ENCODE measurements around the gene PLD4.
"Not testable (repeated sequence)": the region's sequence is repeated elsewhere in the genome, so short reads cannot be mapped to it uniquely, and the experiment has no call there.

The PLD4 gene

DNA sequence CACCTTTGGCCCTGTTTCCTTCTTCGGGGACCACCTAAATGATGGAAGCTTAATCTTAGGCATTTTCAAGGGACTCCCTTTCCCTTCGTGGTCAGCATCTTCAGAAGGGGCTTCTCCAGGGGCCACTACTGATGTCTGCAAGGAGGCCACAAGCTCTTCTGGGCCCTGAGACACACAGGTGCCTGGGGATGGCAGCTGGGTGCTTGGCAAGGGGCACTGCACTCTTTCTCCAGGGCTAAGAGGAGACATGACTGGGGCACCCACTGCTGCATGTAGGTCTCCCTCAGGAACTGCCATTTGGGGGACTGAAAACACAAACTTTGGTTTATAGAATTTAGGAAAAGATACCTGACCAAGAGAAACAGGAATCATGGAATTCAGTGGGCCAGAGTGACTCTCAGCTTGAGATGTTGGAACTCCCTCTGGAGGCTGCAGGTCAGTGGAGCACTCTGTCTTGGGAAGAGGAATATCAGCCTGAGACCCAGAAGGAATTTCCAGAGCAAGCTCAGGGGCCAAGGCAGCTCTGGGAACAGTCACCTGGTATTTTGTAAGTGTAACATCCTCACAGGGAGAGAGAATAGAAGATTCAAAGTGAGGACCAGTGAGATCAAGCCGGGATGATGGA lies 16.0 kb downstream of the PLD4 start:
- peak; percentile 39 for DNase-seq (ENCODE audit: low spot score)

DNA sequence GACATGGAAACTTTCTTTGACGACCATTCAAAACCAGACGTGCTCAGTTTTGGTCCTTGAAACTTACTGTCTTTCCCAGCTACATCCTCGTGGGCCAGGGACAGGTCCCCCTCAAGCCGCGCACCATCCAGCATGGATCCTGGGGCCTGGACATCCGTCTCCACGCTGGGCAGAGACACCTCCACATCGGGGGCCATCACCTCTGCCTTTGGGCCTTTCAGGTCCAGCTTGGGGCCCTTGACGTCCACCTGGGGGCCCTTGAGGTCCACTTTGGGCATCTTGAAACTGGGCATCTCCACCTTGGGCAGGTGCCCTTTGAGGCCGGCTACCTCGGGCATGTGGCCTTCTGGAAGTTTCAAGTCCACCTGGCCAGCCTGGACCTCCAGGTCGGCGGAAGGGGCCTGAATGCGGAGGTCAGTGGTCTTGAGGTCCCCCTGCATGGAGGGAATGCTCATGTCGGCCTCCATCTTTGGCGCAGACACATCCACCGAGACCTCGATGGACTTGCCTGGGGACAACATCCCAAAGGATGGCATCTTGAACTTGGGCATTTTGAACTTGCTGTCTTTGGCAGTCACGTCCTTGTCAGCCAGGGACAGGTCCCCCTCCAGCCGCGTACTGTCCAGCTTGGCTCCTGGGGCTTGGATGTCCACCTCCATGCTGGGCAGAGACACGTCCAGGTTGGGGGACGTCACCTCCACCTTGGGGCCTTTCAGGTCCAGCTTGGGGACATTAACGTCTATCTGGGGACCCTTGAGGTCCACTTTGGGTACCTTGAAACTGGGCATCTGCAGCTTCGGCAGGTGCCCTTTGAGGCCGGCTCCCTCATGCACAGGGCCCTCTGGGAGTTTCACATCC lies 17.1 kb downstream of the PLD4 start:
- no peak for DNase-seq (ENCODE audit: low spot score)

DNA sequence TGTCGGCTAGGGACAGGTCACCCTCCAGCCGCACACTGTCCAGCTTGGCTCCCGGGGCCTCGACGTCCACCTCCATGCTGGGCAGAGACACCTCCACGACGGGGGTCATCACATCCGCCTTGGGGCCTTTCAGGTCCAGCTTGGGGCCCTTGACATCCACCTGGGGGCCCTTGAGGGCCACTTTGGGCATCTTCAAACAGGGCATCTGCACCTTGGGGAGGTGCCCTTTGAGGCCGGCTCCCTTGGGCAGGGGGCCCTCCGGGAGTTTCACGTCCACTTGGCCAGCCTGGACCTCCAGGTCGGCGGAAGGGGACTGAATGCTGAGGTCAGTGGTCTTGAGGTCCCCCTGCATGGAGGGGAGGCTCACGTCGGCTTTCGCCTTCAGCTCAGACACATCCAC lies 17.9 kb downstream of the PLD4 start:
- DNase-seq (ENCODE audit: low spot score) = no peak

DNA sequence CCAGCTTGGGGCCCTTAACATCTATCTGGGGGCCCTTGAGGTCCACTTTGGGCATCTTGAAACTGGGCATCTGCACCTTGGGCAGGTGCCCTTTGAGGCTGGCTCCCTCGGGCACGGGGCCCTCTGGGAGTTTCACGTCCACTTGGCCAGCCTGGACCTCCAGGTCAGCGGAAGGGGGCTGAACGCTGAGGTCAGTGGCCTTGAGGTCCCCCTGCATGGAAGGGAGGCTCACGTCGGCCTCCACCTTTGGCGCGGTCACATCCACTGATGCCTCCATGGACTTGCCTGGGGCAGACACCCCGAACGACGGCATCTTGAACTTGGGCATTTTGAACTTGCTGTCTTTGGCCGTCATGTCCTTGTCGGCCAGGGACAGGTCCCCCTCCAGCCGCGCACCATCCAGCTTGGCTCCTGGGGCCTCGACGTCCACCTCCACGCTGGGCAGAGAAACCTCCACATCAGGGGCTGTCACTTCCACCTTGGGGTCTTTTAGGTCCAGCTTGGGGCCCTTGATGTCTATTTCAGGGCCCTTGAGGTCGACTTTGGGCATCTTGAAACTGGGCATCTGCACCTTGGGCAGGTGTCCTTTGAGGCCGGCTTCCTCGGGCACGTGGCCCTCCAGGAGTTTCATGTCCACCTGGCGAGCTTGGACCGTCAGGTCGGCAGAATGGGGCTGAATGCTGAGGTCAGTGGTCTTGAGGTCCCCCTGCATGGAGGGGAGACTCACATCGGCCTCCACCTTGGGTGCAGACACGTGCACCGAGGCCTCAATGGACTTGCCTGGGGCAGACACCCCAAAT lies 18.7 kb downstream of the PLD4 start:
- DNase-seq (ENCODE audit: low spot score) = not testable (repeated sequence)

DNA sequence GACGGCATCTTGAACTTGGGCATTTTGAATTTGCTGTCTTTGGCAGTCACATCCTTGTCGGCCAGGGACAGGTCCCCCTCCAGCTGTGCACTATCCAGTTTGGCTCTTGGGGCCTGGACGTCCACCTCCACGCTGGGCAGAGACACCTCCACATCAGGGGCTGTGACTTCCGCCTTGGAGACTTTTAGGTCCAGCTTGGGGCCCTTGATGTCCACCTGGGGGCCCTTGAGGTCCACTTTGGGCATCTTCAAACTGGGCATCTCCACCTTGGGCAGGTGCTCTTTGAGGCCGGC lies 19.3 kb downstream of the PLD4 start:
- not testable (repeated sequence) for DNase-seq (ENCODE audit: low spot score)

DNA sequence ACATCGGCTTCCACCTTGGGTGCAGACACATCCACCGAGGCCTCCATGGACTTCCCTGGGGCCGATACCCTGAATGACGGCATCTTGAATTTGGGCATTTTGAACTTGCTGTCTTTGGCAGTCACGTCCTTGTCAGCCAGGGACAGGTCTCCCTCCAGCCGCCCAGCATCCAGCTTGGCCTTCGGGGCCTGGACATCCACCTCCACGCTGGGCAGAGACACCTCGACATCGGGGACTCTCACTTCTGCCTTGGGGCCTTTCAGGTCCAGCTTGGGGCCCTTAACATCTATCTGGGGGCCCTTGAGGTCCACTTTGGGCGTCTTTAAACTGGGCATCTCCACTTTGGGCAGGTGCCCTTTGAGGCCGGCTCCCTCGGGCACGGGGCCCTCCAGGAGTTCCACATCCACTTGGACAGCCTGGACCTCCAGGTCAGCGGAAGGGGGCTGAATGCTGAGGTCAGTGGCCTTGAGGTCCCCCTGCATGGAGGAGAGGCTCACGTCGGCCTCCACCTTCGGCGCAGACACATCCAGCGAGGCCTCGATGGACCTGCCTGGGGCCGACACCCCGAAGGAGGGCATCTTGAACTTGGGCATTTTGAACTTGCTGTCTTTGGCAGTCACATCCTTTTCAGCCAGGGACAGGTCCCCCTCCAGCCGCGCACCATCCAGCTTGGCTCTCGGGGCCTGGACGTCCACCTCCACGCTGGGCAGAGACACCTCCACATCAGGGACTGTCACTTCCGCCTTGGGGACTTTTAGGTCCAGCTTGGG lies 19.9 kb downstream of the PLD4 start:
- DNase-seq (ENCODE audit: low spot score) = not testable (repeated sequence)

DNA sequence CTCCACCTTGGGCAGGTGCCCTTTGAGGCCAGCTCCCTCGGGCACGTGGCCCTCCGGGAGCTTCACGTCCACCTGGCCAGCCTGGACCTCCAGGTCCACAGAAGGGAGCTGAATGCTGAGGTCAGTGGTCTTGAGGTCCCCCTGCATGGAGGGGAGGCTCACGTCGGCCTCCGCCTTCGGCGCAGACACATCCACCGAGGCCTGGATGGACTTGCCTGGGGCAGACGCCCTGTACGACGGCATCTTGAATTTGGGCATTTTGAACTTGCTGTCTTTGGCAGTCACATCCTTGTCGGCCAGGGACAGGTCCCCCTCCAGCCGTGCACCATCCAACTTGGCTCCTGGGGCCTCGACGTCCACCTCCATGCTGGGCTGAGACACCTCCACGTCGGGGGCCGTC lies 20.6 kb downstream of the PLD4 start:
- not testable (repeated sequence) for DNase-seq (ENCODE audit: low spot score)

DNA sequence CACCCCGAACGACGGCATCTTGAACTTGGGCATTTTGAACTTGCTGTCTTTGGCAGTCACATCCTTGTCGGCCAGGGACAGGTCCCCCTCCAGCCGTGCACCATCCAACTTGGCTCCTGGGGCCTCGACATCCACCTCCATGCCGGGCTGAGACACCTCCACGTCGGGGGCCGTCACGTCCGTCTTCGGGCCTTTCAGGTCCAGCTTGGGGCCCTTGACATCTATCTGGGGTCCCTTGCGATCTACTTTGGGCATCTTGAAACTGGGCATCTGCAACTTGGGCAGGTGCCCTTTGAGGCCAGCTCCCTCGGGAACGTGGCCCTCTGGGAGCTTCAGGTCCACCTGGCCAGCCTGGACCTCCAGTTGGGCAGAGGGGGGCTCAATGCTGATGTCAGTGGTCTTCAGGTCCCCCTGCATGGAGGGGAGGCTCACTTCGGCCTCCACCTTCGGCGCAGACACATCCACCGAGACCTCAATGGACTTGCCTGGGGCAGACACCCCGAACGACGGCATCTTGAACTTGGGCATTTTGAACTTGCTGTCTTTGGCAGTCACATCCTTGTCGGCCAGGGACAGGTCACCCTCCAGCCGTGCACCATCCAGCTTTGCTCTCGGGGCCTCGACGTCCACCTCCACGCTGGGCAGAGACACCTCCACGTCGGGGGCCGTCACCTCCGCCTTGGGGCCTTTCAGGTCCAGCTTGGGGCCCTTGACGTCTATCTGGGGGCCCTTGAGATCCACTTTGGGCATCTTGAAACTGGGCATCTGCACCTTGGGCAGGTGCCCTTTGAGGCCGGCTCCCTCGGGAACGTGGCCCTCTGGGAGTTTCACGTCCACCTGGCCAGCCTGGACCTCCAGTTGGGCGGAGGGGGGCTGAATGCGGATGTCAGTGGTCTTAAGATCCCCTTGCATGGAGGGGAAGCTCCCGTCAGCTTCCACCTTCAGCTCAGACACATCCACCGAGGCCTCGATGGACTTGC lies 21.6 kb downstream of the PLD4 start:
- DNase-seq (ENCODE audit: low spot score) = not testable (repeated sequence)

DNA sequence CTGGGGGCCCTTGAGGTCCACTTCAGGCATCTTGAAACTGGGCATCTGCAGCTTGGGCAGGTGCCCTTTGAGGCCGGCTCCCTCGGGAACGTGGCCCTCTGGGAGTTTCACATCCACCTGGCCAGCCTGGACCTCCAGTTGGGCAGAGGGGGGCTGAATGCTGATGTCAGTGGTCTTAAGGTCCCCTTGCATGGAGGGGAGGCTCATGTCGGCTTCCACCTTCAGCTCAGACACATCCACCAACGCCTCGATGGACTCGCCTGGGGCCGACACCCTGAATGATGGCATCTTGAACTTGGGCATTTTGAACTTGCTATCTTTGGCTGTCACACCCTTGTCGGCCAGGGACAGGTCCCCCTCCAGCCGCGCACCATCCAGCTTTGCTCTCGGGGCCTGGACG lies 22.5 kb downstream of the PLD4 start:
- not testable (repeated sequence) for DNase-seq (ENCODE audit: low spot score)

DNA sequence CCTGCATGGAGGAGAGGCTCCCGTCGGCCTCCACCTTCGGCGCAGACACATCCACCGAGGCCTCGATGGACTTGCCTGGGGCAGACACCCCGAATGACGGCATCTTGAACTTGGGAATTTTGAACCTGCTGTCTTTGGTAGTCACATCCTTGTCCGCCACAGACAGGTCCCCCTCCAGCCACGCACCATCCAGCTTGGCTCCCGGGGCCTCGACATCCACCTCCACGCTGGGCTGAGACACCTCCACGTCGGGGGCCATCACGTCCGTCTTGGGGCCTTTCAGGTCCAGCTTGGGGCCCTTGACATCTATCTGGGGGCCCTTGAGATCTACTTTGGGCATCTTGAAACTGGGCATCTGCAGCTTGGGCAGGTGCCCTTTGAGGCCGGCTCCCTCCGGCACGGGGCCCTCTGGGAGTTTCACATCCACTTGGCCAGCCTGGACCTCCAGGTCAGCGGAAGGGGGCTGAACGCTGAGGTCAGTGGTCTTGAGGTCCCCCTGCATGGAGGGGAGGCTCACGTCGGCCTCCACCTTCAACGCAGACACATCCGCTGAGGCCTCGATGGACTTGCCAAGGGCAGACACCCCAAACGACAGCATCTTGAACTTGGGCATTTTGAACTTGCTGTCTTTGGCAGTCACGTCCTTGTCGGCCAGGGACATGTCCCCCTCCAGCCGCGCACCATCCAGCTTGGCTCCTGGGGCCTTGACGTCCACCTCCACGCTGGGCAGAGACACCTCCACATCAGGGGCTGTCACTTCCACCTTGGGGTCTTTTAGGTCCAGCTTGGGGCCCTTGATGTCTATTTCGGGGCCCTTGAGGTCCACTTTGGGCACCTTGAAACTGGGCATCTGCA lies 23.4 kb downstream of the PLD4 start:
- not testable (repeated sequence) for DNase-seq (ENCODE audit: low spot score)

DNA sequence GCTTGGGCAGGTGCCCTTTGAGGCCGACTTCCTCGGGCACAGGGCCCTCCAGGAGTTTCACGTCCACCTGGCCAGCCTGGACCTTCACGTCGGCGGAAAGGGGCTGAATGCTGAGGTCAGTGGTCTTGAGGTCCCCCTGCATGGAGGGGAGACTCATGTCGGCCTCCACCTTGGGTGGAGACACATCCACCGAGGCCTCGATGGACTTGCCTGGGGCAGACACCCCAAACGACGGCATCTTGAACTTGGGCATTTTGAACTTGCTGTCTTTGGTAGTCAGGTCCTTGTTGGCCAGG lies 24.0 kb downstream of the PLD4 start:
- DNase-seq (ENCODE audit: low spot score) = no peak

DNA sequence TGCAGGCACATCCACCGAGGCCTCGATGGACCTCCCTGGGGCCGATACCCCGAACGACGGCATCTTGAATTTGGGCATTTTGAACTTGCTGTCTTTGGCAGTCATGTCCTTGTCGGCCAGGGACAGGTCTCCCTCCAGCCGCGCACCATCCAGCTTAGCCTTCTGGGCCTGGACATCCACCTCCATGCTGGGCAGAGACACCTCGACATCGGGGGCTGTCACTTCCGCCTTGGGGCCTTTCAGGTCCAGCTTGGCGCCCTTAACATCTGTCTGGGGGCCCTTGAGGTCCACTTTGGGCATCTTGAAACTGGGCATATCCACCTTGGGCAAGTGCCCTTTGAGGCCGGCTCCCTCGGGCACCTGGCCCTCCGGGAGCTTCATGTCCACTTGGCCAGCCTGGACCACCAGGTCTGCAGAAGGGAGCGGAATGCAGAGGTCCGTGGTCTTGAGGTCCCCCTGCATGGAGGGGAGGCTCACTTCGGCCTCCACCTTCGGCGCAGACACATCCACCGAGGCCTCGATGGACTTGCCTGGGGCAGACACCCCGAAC lies 24.8 kb downstream of the PLD4 start:
- not testable (repeated sequence) for DNase-seq (ENCODE audit: low spot score)

DNA sequence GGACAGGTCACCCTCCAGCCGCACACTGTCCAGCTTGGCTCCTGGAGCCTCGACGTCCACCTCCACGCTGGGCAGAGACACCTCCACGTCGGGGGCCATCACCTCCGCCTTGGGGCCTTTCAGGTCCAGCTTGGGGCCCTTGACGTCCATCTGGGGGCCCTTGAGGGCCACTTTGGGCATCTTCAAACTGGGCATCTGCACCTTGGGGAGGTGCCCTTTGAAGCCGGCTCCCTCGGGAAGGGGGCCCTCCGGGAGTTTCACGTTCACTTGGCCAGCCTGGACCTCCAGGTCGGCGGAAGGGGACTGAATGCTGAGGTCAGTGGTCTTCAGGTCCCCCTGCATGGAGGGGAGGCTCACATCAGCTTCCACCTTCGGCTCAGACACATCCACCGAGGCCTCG lies 25.3 kb downstream of the PLD4 start:
- no peak for DNase-seq (ENCODE audit: low spot score)

DNA sequence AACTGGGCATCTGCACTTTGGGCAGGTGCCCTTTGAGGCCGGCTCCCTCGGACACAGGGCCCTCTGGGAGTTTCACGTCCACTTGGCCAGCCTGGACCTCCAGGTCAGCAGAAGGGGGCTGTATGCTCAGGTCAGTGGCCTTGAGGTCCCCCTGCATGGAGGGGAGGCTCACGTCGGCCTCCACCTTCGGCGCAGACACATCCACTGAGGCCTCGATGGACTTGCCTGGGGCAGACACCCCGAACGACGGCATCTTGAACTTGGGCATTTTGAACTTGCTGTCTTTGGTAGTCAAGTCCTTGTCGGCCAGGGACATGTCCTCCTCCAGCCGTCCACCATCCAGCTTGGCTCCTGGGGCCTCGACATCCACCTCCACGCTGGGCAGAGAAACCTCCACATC lies 26.0 kb downstream of the PLD4 start:
- DNase-seq (ENCODE audit: low spot score) = not testable (repeated sequence)

DNA sequence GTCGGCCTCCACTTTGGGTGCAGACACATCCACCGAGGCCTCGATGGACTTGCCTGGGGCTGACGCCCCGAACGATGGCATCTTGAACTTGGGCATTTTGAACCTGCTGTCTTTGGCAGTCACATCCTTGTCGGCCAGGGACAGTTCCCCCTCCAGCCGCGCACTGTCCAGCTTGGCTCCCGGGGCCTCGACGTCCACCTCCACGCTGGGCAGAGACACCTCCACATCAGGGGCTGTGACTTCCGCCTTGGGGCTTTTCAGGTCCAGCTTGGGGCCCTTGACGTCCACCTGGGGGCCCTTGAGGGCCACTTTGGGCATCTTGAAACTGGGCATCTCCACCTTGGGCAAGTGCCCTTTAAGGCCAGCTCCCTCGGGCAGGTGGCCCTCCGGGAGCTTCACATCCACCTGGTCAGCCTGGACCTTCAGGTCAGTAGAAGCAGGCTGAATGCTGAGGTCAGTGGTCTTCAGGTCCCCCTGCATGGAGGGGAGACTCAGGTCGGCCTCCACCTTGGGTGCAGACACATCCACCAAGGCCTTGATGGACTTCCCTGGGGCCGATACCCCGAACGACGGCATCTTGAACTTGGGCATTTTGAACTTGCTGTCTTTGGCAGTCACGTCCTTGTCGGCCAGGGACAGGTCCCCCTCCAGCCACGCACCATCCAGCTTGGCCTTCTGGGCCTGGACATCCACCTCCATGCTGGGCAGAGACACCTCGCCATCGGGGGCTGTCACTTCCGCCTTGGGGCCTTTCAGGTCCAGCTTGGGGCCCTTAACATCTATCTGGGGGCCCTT lies 27.4 kb downstream of the PLD4 start:
- not testable (repeated sequence) for DNase-seq (ENCODE audit: low spot score)

DNA sequence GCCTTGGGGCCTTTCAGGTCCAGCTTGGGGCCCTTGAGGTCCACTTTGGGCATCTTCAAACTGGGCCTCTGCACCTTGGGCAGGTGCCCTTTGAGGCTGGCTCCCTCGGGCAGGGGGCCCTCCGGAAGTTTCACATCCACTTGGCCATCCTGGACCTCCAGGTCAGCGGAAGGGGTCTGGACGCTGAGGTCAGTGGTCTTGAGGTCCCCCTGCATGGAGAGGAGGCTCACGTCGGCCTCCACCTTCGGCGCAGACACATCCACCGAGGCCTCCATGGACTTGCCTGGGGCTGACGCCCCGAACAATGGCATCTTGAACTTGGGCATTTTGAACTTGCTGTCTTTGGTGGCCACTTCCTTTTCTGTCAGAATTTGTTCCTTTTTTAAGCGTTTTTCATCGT lies 28.4 kb downstream of the PLD4 start:
- no peak for DNase-seq (ENCODE audit: low spot score)

DNA sequence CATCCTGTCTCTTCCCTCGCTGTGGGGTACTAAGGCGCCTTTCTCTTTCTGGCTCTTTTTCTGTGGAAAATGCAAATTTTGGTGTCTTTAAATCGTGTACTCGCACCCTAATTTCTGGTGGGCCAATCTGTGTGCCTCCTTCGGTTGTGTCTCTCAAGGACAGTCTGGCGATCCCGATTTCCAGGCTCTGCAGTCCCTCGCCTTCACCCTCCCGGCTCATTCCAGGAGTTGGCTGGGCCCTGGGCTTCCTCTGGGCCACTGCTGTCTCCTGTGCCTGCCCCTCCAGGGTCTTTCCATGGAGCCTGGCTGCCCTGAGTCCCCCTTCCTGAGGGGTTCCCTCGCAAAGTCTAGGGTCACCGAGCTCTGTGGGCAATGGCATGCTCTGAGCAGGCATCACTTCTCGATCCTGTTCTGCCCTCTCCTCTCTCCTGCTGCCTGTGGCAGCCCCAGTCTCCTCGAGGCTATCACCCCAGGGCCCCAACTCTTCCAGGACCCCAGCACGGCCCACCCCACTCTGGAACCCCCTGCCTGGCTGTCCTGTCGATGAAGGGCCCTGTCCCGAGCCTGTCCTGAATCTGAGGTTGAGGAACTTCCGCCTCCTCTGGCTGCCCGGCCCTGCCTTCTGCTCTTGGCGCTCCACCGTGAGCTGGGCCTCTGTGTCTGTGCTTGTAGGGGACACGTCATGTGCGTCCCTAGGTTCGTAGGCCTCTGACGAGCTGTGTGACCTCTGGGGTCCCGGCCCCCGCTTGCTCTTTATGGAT lies 29.4 kb downstream of the PLD4 start:
- no peak for DNase-seq (ENCODE audit: low spot score)

DNA sequence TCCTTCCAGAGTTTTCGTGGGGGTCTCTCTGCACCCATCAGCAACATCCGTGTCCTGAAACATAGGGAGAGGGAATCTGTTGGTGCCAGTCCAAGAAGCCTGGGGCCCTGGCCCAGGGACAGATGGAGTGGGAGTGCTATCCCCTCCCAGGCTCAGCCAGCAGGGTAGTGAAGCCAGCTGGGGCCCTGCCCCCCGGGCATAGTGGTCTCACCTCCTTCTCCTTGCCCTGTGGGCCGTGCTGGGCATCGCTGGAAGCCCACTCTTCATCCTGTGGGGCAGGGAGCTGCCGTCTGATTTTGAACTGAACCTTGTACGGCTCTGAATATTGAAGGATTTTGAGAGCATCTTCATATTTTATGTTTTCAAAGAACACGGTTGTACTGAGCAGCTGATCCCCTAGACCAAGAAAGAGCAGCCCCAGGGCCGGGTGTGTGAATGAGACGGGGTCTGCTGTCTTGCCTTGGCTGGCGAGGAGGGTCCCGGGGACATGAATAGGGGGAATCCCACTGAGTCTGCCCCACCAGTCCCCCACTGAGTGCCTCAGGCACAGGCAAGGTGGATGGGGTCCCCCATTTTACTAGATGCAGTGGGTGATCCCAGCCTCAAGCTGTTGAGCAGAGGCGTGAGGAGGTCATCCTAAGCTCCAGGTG lies 30.2 kb downstream of the PLD4 start:
- DNase-seq (ENCODE audit: low spot score) = no peak

Measured in cerebellar cortex (tissue), 1 donor.